Inflammatory macrophage treated with lipopolysaccharide for 1 hour (primary cell): Measurements from ENCODE around the gene A4GNT.

Experiments
- DNase-seq, 2 donors: peaks; one replicate each; pipeline ENCODE4 v3.0.0-alpha.2; 2020 to 2022

Gene A4GNT

GRCh38 chr3:138078096-138078495 lies 54.1 kb downstream of the A4GNT start:
- no peak for DNase-seq
